Vagina (tissue), 2 donors: Measurements from ENCODE around the gene GRHL3. TPM values are rescaled to one million over a fixed set of nuclear protein-coding genes. Genes with fewer than 3 reads are reported as not detected.

Source experiments
- DNase-seq, 2 donors: peaks; one replicate each; pipeline ENCODE4 v3.0.0-alpha.2; 2017; ENCODE audit errors: extremely low spot score in 2 of 2
- H3K27ac ChIP-seq: fragments of 200-600 bp; sonication (generic); one replicate; pipeline ENCODE4 v1.5.1; 2019
- H3K27me3 ChIP-seq: fragments of 200-600 bp; sonication (generic); one replicate; pipeline ENCODE4 v1.5.1; 2019
- H3K36me3 ChIP-seq, 2 donors: fragments of 200-600 bp; sonication (generic); one replicate each; pipeline ENCODE4 v1.5.1; 2017 to 2019
- H3K4me1 ChIP-seq: fragments of 200-600 bp; sonication (generic); one replicate; pipeline ENCODE4 v1.5.1; 2019
- H3K4me3 ChIP-seq, 2 donors: fragments of 200-600 bp; sonication (generic); 1 replicate in 1 of 2; 2 replicates in 1 of 2; pipeline ENCODE4 v1.5.1; 2016 to 2019
- H3K9me3 ChIP-seq: fragments of 200-600 bp; sonication (generic); one replicate; pipeline ENCODE4 v1.5.1; 2019
- POLR2A ChIP-seq, 2 donors: fragments of 450-650 bp; IDR thresholded peaks; one replicate each; pipeline ENCODE4 v1.6.1; 2017; ENCODE audit warnings: antibody characterized with exemption in 2 of 2, mild to moderate bottlenecking in 2 of 2, moderate library complexity in 2 of 2
- POLR2AphosphoS5 ChIP-seq, 2 donors: sonication (generic); formaldehyde crosslinking; IDR thresholded peaks; one replicate each; pipeline ENCODE4 v1.9.0; 2017; ENCODE audit warnings: antibody characterized with exemption in 2 of 2, mild to moderate bottlenecking in 2 of 2, low read depth in 1 of 2; ENCODE audit not compliant: insufficient read depth in 1 of 2
- intact Hi-C: fragments of 100-400 bp; cut with DNase I; formaldehyde crosslinking; loops from one replicate; pipeline ENCODE4 v1.15.1; 2023
- total RNA-seq: library from RNA; depleted of rRNA; stranded (reverse); fragments of >200 nt; gene quantifications from one replicate; pipeline ENCODE4 v1.2.3, GENCODE V29; 2016
- TF ChIP-seq, protein P1 (sequence below), 3 experiments: fragments of 450-650 bp in 2 of 3; fragments of 200-600 bp in 1 of 3; sonication (generic) in 1 of 3; IDR thresholded peaks; one replicate each; pipeline ENCODE4 v1.5.1; 2017 to 2019; ENCODE audit warnings: antibody characterized with exemption in 3 of 3, mild to moderate bottlenecking in 2 of 3, moderate library complexity in 2 of 3

GRHL3 gene
- total RNA-seq, 1 donor from 2014 or later: 58.7 TPM

GRCh38 chr1:24351918-24352627 lies 32.9 kb downstream of the GRHL3 start:
- TF ChIP-seq POLR2A (IDR thresholded peaks at IDR 0.05) (no peak), POLR2AphosphoS5 (IDR thresholded peaks at IDR 0.05; ENCODE audit: insufficient read depth in 1 of 2, low read depth in 1 of 2) (no peak)
- TF ChIP-seq, protein P1, sequence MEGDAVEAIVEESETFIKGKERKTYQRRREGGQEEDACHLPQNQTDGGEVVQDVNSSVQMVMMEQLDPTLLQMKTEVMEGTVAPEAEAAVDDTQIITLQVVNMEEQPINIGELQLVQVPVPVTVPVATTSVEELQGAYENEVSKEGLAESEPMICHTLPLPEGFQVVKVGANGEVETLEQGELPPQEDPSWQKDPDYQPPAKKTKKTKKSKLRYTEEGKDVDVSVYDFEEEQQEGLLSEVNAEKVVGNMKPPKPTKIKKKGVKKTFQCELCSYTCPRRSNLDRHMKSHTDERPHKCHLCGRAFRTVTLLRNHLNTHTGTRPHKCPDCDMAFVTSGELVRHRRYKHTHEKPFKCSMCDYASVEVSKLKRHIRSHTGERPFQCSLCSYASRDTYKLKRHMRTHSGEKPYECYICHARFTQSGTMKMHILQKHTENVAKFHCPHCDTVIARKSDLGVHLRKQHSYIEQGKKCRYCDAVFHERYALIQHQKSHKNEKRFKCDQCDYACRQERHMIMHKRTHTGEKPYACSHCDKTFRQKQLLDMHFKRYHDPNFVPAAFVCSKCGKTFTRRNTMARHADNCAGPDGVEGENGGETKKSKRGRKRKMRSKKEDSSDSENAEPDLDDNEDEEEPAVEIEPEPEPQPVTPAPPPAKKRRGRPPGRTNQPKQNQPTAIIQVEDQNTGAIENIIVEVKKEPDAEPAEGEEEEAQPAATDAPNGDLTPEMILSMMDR (IDR thresholded peaks at IDR 0.05): no peak
- Histone ChIP-seq H3K27ac (no peak overlapping the region), H3K4me1 (no peaks in the 10 kb centered on the region), H3K9me3 (no peaks in the 10 kb centered on the region), H3K36me3 (no peaks in the 10 kb centered on the region), H3K4me3 (no peak overlapping the region), H3K27me3 (no peaks in the 10 kb centered on the region)
- intact Hi-C loops: no loop called here
- DNase-seq: no peak

DNA sequence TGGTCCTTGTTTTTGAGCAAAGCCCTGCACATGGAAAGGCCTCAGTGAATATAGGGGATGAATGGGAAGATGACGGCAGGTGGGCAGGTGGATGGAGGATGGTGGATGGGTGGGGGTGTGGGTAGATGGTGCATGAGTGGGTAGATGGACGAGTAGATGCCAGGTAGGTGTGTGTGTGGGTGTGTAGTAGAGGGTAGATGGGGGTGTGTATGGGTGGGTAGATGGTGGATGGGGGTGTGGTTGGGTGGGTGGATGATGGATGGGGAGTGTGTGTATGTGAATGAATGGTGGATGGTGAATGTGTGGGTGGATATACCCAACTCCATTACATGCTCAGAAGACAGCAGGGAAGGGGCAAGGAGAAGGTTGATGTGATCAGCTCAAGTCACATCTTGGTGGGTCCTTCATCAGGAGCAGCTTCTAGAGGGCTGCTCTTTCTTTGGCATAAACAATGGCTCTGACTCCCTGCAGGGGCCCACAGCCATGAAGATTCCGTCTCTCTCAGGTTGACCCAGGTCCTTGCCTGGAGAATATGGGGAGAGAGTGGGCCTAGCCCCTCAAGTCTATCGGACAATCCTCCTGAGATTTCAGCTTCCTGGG lies 34.2 kb downstream of the GRHL3 start:
- no peak for DNase-seq
- no peak for TF ChIP-seq POLR2A (IDR thresholded peaks at IDR 0.05)
- TF ChIP-seq, protein P1 (IDR thresholded peaks at IDR 0.05): no peak
- intact Hi-C loops: no loop called here
- Histone ChIP-seq H3K27me3 (no peaks in the 10 kb centered on the region), H3K4me1 (no peaks in the 10 kb centered on the region), H3K9me3 (no peaks in the 10 kb centered on the region), H3K27ac (no peak overlapping the region), H3K36me3 (no peaks in the 10 kb centered on the region), H3K4me3 (no peak overlapping the region)

- Histone ChIP-seq H3K4me3 (no peak overlapping the region), H3K9me3 (no peaks in the 10 kb centered on the region), H3K27ac (no peak overlapping the region), H3K4me1 (no peaks in the 10 kb centered on the region), H3K36me3 (no peaks in the 10 kb centered on the region), H3K27me3 (no peaks in the 10 kb centered on the region)
- intact Hi-C loops: no loop called here
- TF ChIP-seq POLR2A (IDR thresholded peaks at IDR 0.05) (no peak), POLR2AphosphoS5 (IDR thresholded peaks at IDR 0.05; ENCODE audit: insufficient read depth in 1 of 2, low read depth in 1 of 2) (no peak)
- TF ChIP-seq, protein P1 (IDR thresholded peaks at IDR 0.05): no peak
- no peak for DNase-seq
These were observed 36.3 kb downstream of the GRHL3 start for GRCh38 chr1:24355466-24355865.

- no peak overlapping the region for H3K27ac ChIP-seq
- no peak overlapping the region for H3K4me3 ChIP-seq
- no peaks in the 10 kb centered on the region for H3K36me3 ChIP-seq
- no peaks in the 10 kb centered on the region for H3K9me3 ChIP-seq
- H3K27me3 ChIP-seq: no peaks in the 10 kb centered on the region
- peaks cover 3% of the 10 kb centered on the region for H3K4me1 ChIP-seq
- intact Hi-C loops: no loop called here
- no peak for DNase-seq
- TF ChIP-seq POLR2AphosphoS5 (IDR thresholded peaks at IDR 0.05; ENCODE audit: insufficient read depth in 1 of 2, low read depth in 1 of 2) (no peak), POLR2A (IDR thresholded peaks at IDR 0.05) (no peak)
- TF ChIP-seq, protein P1 (IDR thresholded peaks at IDR 0.05): no peak
These were observed 37.9 kb downstream of the GRHL3 start for GRCh38 chr1:24357038-24357437.

DNA sequence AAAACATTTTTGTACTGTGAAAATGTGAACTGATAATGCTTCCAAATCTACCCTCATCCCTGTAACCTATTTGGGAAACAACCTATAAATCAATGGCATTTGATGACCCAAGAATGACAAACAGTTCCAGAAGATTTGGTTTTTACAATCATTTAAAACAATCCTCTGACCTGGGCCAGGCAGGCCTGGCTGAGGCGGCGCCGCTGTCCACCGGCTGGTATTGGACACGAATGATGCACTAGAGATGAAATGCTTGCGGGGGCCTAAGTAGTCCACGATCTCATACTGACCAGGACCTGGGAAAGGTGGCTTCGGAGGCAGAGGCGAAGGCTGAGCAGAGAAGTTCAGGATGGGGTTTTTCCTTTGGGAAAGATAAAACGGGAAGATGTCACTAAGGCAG lies 41.5 kb downstream of the GRHL3 start:
- H3K4me3 ChIP-seq: no peak overlapping the region

More for the DNA sequence above, 41.5 kb downstream of the GRHL3 start:
- Histone ChIP-seq H3K27ac (no peak overlapping the region), H3K9me3 (no peaks in the 10 kb centered on the region), H3K4me1 (peaks cover 37% of the 10 kb centered on the region), H3K36me3 (no peaks in the 10 kb centered on the region), H3K27me3 (no peaks in the 10 kb centered on the region)
- DNase-seq: no peak
- intact Hi-C loops: no loop called here
- no peak for TF ChIP-seq POLR2A (IDR thresholded peaks at IDR 0.05)
- no peak for TF ChIP-seq POLR2AphosphoS5 (IDR thresholded peaks at IDR 0.05; ENCODE audit: insufficient read depth in 1 of 2, low read depth in 1 of 2)
- TF ChIP-seq, protein P1 (IDR thresholded peaks at IDR 0.05): no peak
